GM10248 (cell line): Measurements from ENCODE around the gene VWA5B1.

Source experiments
- CTCF ChIA-PET: fragments of 300-600 bp; sonication (Branson Sonifier 250); formaldehyde crosslinking; extraction: SDS; loops from one replicate; lab custom pipeline; 2021; ENCODE audit warnings: antibody characterized with exemption; lab: Yijun Ruan, JAX
- POLR2A ChIA-PET: fragments of 350-650 bp; sonication (Branson Sonifier 250); formaldehyde crosslinking; extraction: SDS; loops from one replicate; lab custom pipeline; 2020; ENCODE audit warnings: antibody characterized with exemption; lab: Yijun Ruan, JAX
- DNase-seq: peaks from one replicate; pipeline ENCODE4 v3.0.0; 2012; ENCODE audit errors: extremely low spot score
- TF ChIP-seq, protein P1 (sequence below): IDR thresholded peaks from 2 replicates; pipeline ENCODE4 v1.5.1; 2012; ENCODE audit warnings: mild to moderate bottlenecking, low read depth; ENCODE audit errors: extremely low read depth, missing control alignments, control extremely low read depth

Gene VWA5B1, protein sequence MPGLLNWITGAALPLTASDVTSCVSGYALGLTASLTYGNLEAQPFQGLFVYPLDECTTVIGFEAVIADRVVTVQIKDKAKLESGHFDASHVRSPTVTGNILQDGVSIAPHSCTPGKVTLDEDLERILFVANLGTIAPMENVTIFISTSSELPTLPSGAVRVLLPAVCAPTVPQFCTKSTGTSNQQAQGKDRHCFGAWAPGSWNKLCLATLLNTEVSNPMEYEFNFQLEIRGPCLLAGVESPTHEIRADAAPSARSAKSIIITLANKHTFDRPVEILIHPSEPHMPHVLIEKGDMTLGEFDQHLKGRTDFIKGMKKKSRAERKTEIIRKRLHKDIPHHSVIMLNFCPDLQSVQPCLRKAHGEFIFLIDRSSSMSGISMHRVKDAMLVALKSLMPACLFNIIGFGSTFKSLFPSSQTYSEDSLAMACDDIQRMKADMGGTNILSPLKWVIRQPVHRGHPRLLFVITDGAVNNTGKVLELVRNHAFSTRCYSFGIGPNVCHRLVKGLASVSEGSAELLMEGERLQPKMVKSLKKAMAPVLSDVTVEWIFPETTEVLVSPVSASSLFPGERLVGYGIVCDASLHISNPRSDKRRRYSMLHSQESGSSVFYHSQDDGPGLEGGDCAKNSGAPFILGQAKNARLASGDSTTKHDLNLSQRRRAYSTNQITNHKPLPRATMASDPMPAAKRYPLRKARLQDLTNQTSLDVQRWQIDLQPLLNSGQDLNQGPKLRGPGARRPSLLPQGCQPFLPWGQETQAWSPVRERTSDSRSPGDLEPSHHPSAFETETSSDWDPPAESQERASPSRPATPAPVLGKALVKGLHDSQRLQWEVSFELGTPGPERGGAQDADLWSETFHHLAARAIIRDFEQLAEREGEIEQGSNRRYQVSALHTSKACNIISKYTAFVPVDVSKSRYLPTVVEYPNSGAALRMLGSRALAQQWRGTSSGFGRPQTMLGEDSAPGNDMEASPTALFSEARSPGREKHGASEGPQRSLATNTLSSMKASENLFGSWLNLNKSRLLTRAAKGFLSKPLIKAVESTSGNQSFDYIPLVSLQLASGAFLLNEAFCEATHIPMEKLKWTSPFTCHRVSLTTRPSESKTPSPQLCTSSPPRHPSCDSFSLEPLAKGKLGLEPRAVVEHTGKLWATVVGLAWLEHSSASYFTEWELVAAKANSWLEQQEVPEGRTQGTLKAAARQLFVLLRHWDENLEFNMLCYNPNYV

DNA sequence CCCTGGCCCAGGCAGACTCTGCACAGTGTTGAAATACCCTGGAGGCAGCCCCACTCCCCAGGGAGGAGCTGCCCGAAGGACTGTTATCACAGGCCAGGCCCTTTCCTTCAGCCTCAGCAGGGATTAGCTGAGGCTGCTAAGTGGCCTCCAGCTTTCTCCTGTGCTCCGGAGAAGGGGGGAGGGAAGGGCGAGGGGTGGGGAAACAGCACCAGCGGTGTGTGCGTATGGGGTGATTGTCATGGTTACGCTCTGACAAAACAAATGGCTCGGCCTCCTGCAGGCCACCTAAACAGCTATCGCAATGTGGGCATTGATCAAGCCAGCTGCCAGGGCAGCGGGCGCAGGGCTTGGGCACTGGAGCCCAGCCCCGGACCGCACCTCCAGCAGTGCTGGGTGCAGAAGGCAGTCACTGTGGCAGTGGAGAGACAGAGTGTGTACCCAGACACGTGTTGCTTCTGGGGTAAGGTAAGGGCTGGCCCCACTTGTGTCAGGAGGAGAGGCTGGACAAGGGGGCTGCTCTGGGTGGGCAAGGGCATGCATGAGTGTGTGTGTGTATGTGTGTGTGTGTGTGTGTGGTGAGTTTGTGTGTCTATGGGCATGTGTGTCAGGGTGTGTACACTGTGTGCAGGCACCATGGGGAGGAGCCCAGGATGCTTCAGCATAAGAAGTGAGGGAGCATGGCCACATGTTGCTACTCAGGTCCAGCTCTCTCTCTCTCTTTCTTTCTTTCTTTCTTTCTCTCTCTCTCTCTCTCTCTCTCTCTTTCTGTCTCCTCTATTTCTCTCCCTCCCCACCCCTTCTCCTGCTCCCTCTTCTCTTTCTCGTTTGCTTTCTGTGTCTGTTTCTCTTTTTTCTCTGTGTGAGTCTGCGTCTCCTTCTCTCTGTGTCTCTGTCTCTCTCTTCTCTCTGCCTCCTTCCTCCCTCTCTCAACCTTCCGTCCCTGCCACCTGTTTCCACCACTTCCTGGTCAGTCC, at the start of gene VWA5B1:
VWA5B1 (plus strand) TSS at position 252 of the 974 bp plus-strand sequence. CDS start 19,727 bp downstream, outside the sequence.
- POLR2A ChIA-PET, result no interaction called here

DNA sequence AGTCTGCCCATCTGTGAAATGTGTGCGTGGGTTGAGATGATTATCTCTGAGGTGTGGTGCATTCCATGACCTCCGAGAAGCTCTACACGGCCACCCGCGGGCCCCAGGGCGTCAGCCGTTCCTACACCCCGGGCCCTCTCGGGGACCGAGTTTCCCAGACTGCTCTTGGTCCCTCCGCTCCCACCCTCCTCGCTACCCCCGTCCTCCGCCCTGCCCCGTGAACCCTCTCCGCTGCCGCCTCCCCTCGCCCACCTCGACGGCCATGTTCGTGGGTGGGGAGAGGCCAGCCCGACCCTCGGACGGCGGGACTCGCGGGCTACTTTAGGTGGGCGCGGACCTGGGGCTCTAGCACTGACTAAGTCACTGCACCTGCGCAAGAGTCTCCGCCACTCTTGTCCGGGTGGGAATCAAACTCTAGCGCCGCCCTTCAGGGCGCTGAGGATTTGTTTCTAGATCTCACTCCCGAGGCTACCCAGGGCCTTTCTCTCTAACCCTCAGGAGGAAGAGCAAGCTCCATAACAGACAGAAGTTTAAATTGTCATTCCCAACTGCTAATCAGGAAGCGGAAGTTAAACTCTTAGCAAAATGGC, 47.7 kb upstream of the VWA5B1 start:
- TF ChIP-seq, protein P1, sequence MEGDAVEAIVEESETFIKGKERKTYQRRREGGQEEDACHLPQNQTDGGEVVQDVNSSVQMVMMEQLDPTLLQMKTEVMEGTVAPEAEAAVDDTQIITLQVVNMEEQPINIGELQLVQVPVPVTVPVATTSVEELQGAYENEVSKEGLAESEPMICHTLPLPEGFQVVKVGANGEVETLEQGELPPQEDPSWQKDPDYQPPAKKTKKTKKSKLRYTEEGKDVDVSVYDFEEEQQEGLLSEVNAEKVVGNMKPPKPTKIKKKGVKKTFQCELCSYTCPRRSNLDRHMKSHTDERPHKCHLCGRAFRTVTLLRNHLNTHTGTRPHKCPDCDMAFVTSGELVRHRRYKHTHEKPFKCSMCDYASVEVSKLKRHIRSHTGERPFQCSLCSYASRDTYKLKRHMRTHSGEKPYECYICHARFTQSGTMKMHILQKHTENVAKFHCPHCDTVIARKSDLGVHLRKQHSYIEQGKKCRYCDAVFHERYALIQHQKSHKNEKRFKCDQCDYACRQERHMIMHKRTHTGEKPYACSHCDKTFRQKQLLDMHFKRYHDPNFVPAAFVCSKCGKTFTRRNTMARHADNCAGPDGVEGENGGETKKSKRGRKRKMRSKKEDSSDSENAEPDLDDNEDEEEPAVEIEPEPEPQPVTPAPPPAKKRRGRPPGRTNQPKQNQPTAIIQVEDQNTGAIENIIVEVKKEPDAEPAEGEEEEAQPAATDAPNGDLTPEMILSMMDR, result no peak
- CTCF ChIA-PET, result no interaction called here
- DNase-seq, result no peak
- POLR2A ChIA-PET, result no interaction called here

More for the DNA sequence above, at the start of gene VWA5B1:
- TF ChIP-seq, protein P1, result no peak
- CTCF ChIA-PET, result interaction anchor here (1.3 kb wide), 1 partner anchor 26 kb away, joined by 3 read pairs; no protein-coding TSS in a partner anchor
- DNase-seq, result no peak

DNA sequence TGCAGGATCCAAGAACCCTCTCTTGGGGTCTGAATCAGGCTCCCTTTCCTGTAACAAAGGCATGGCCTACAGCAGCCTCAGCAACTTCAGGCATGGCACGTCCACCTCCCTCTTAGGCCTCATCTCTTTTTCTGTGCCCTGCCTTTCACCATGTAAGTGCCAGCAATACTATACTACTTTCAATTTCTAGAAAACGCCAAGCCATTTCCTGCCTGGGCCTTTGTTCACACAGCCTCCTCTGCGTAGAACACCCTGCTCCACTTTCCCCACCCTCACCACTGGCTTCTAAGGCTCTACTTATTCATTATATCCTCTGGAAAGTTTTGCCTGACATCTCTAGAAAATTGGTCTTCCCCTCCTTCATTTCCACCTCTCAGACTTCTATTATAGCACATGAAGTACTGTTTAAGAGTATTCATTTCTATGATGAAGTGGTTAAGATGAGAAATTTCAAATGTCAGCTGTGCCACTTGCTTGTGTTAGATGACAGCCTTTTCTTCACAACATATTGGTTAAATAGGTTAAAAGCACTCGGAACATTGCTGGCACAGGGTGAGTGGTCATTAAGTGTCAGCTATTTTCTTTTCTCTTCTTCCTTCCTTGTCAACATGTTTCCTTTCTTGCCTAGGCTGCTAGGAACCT, 41.6 kb upstream of the VWA5B1 start:
- ChIA-PET POLR2A (no interaction called here), CTCF (no interaction called here)
- TF ChIP-seq, protein P1, result no peak
- DNase-seq, result no peak

DNA sequence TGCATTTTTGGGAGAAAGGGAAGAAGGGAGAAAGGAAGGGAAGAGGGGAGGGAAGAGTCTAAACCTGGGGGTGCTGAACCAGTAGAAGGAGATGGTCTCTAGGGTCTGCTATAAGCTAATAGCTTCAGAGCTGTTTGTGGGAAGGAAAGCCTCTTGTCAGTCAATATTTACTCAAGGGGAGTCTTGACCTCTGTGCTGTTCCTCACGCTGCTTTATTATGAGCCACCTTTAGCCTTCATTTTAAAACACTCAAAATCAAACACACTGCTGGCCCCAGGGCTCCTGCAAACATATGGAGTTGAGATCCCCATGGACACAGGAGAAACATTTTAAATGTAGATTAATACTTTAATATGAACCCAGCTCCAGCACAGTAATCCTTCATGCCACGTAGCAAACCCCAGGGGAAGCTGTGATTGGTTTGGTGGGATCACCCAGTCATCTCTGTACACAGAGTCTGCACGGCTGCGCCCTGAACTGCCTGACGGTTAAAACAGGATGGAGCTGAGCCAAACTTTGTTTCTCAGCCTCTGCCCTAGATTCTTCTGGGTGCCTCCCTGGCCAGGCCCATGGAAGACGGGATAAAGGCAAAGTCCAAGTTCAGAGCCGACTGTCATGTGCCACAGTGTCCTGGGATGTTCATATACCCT, 40.2 kb upstream of the VWA5B1 start:
- CTCF ChIA-PET, result interaction anchor here (1.4 kb wide), 1 partner anchor 37 kb away, joined by 3 read pairs; no protein-coding TSS in a partner anchor
- POLR2A ChIA-PET, result no interaction called here
- TF ChIP-seq, protein P1, result no peak
- no peak for DNase-seq

DNA sequence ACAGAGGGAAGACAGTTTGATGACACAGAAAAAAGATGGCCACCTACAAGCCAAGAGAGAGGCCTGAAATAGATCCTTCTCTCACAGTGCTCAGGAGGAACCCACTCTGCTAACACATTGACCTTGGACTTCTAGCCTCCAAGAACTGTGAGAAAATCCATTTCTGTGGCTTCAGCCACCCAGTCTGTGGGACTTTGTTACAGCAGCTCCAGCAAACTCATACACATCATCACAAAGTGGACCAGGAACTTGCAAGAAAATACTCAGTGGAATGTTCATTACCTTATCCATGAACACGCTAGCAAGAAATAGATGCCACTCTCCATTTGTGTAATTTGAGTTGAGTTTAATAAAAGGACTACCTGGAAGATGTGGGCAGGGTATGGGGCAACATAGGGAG, 38.1 kb upstream of the VWA5B1 start:
- CTCF ChIA-PET, result no interaction called here
- TF ChIP-seq, protein P1, result no peak
- POLR2A ChIA-PET, result no interaction called here
- DNase-seq, result no peak
